Transverse colon (tissue), 4 donors: ENCODE data around the gene CCDC107.

Experiments used
- CTCF ChIP-seq, 5 experiments: fragments of 200-600 bp in 3 of 5; fragments of 450-650 bp in 2 of 5; sonication (generic) in 3 of 5; IDR thresholded peaks; 1 replicate in 2 of 5; 2 replicates in 3 of 5; pipeline ENCODE4 v1.5.1; 2016 to 2017; ENCODE audit warnings: antibody characterized with exemption in 5 of 5, inconsistent platforms in 3 of 5, mild to moderate bottlenecking in 2 of 5, moderate library complexity in 1 of 5
- POLR2A ChIP-seq: fragments of 450-650 bp; IDR thresholded peaks from one replicate; pipeline ENCODE4 v1.6.1; 2016; ENCODE audit warnings: antibody characterized with exemption, mild to moderate bottlenecking, moderate library complexity
- POLR2AphosphoS5 ChIP-seq, 3 donors: sonication (generic); formaldehyde crosslinking; IDR thresholded peaks; one replicate each; pipeline ENCODE4 v1.6.1; 2016; ENCODE audit warnings: antibody characterized with exemption in 3 of 3

GRCh38 chr9:35656348-35656747, 1.7 kb upstream of the CCDC107 start:
- TF ChIP-seq CTCF (IDR thresholded peaks at IDR 0.05) (no peak), POLR2A (no peak), POLR2AphosphoS5 (IDR thresholded peaks at IDR 0.05) (no peak)
